WI38 (cell line): ENCODE measurements around the gene TBX4.

Experiments
- H3K4me3 ChIP-seq: 2 replicates; pipeline ENCODE4 v1.5.1; 2011; ENCODE audit warnings: low read depth, mild to moderate bottlenecking, control low read depth, low read length
- CTCF ChIP-seq: IDR thresholded peaks from 2 replicates; pipeline ENCODE4 v1.5.1; 2012; ENCODE audit warnings: low read depth, mild to moderate bottlenecking, control low read depth, low read length

Gene TBX4

GRCh38 chr17:61467416-61468262 is 15.4 kb downstream of the TBX4 start:
- TF ChIP-seq CTCF, result no peak
- no peak overlapping the region for H3K4me3 ChIP-seq

DNA sequence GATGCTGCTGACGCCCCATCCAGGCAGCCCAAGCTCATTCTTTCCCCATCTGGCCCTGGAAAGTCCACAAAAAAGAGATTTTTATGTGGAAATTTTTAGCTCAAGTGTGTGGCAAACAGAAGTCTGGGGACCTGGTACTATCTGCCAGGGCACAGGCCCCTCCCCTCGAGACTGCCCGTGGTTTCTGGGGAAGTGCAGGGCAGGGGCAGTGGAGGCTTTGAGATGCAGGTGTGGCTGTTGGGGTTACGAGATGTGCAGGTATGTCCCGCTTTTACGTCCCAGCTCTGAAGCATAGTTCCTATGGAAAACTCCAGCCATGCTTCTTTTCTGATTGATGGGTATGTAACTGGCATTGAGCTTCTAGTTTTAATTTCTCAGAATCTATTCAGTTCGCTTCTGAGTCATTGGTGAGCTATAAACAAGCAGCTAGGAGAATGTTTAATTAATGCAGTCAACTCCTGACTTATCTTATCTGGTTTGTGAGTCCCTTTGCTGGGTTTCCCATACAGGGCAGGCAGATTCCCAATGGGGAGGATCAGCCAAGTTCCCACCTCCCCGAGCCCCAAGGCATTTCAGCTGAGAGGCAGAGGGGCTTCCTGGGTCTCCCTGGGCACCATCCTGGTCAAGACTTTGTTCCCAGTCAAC is 16.2 kb downstream of the TBX4 start:
- TF ChIP-seq CTCF, result no peak
- no peak overlapping the region for H3K4me3 ChIP-seq

DNA sequence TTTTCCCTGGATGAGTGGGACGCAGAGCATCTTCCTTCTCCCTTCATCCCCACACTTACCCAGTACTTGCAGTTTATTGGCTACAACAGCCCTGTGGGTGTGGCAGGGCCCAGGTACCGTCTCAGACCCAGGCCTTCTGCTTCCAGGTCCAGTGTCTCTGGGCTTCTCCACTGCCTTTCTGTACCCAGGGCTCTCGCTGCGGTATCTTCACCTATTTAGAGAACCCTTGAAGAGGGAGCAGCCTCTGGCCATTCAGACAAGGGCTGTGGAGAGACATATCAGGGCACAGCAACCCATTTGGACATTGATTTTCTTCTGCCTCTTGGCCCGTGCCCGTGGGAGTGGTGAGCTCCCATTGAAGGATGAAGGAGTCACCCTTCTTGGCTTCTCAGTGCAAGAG is 17.3 kb downstream of the TBX4 start:
- TF ChIP-seq CTCF, result no peak
- H3K4me3 ChIP-seq, result no peak overlapping the region

DNA sequence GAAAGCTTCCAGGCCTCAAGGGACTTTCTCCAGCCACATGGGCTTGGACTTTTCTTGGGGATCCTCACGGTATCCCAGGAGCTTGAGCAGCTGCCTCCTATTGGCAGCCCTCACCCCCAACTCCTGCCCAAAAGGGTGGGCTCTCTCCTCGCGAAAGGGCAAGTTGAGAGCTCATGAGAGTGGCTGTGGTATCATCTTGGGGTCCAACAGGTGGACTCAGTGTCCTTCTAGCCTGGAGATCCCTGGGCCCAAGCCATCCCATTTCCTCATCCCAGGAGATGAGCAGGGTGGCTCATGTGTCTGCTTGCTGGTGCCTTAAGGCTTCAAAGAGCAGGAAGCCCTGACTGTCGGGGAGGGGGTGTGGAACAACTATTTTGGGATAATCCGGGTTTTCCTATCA is 17.7 kb downstream of the TBX4 start:
- no peak overlapping the region for H3K4me3 ChIP-seq
- no peak for TF ChIP-seq CTCF

GRCh38 chr17:61470530-61471136 is 18.4 kb downstream of the TBX4 start:
- TF ChIP-seq CTCF, result no peak
- H3K4me3 ChIP-seq, result no peak overlapping the region

- TF ChIP-seq CTCF, result no peak
- H3K4me3 ChIP-seq, result no peak overlapping the region
Measured at GRCh38 chr17:61474235-61474927, 22.2 kb downstream of the TBX4 start.
